Chondrocyte (in vitro differentiated cells): ENCODE data around the gene KCTD7. TPM values are rescaled to one million over a fixed set of nuclear protein-coding genes. Genes with fewer than 3 reads are reported as not detected.
"Not testable (repeated sequence)": the region's sequence is repeated elsewhere in the genome, so short reads cannot be mapped to it uniquely, and the experiment has no call there.

Source experiments
- DNase-seq: peaks from one replicate; pipeline ENCODE4 v3.0.0; 2021; ENCODE audit warnings: mixed read lengths, low spot score
- H3K27ac Mint-ChIP-seq: one replicate; pipeline ENCODE4 v1.8.0; 2021; ENCODE audit warnings: mild to moderate bottlenecking, moderate library complexity, mixed read lengths; ENCODE audit not compliant: unreplicated experiment
- H3K27me3 Mint-ChIP-seq: 2 replicates; pipeline ENCODE4 v1.8.0; 2021; ENCODE audit warnings: low read depth, mixed read lengths
- H3K36me3 Mint-ChIP-seq: 2 replicates; pipeline ENCODE4 v1.8.0; 2021; ENCODE audit warnings: low read depth, mixed read lengths
- H3K4me1 Mint-ChIP-seq: 2 replicates; pipeline ENCODE4 v1.8.0; 2021; ENCODE audit warnings: low read depth, mild to moderate bottlenecking, mixed read lengths
- H3K4me3 Mint-ChIP-seq: one replicate; pipeline ENCODE4 v1.8.0; 2021; ENCODE audit warnings: mild to moderate bottlenecking, moderate library complexity, mixed read lengths; ENCODE audit not compliant: unreplicated experiment
- H3K9me3 Mint-ChIP-seq: 2 replicates; pipeline ENCODE4 v1.8.0; 2021; ENCODE audit warnings: low read depth, mixed read lengths
- total RNA-seq: library from RNA; stranded (reverse); gene quantifications from 3 replicates; pipeline ENCODE4 v1.2.1, GENCODE V29; 2021
- TF ChIP-seq, protein P1 (sequence below): fragments of 200-600 bp; sonication (generic); IDR thresholded peaks from 2 replicates; pipeline ENCODE4 v1.5.0; 2021; ENCODE audit warnings: antibody characterized with exemption, mild to moderate bottlenecking, moderate library complexity

Gene KCTD7
- total RNA-seq, 1 donor from 2014 or later: 16.4 TPM

DNA sequence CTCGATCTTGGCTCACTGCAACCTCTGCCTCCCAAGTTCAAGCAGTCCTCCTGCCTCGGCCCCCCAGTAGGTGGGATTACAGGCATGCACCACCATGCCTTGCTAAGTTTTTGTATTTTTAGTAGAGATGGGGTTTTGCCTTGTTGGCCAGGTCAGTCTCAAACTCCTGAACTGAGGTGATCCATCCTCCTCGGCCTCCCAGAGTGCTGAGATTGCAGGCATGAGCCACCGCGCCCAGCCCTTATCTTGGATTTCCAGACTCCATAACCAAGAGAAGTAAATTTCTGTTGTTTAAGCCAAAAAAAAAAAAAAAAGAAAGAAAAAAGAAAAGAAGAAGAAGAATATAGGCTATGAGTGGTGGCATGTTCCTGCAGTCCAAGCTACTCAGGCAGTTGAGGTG is 58.5 kb downstream of the KCTD7 start:
- H3K27me3 Mint-ChIP-seq: no peaks in the 10 kb centered on the region
- TF ChIP-seq, protein P1, sequence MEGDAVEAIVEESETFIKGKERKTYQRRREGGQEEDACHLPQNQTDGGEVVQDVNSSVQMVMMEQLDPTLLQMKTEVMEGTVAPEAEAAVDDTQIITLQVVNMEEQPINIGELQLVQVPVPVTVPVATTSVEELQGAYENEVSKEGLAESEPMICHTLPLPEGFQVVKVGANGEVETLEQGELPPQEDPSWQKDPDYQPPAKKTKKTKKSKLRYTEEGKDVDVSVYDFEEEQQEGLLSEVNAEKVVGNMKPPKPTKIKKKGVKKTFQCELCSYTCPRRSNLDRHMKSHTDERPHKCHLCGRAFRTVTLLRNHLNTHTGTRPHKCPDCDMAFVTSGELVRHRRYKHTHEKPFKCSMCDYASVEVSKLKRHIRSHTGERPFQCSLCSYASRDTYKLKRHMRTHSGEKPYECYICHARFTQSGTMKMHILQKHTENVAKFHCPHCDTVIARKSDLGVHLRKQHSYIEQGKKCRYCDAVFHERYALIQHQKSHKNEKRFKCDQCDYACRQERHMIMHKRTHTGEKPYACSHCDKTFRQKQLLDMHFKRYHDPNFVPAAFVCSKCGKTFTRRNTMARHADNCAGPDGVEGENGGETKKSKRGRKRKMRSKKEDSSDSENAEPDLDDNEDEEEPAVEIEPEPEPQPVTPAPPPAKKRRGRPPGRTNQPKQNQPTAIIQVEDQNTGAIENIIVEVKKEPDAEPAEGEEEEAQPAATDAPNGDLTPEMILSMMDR: no peak
- H3K36me3 Mint-ChIP-seq: peaks cover 8% of the 10 kb centered on the region
- no peak for DNase-seq
- H3K4me3 Mint-ChIP-seq: no peak overlapping the region
- peaks cover 7% of the 10 kb centered on the region for H3K9me3 Mint-ChIP-seq
- peaks cover 13% of the 10 kb centered on the region for H3K4me1 Mint-ChIP-seq
- no peak overlapping the region for H3K27ac Mint-ChIP-seq

DNA sequence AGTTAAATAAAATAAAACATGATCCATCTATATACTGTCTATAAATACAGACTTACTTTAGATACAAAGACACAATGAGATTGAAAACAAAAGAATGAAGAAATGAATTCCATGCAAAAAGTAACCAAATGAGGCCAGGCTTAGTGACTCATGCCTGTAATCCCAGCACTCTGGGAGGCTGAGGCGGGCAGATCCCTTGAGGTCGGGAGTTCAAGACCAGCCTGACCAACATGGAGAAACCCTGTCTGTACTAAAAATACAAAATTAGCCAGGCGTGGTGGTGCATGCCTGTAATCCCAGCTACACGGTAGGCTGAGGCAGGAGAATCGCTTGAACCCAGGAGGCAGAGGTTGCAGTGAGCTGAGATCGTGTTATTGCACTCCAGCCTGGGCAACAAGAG is 59.0 kb downstream of the KCTD7 start:
- DNase-seq, H3K4me3 Mint-ChIP-seq, H3K27me3 Mint-ChIP-seq, H3K36me3 Mint-ChIP-seq, H3K9me3 Mint-ChIP-seq, H3K27ac Mint-ChIP-seq: not testable (repeated sequence)
- peaks cover 12% of the 10 kb centered on the region for H3K4me1 Mint-ChIP-seq

DNA sequence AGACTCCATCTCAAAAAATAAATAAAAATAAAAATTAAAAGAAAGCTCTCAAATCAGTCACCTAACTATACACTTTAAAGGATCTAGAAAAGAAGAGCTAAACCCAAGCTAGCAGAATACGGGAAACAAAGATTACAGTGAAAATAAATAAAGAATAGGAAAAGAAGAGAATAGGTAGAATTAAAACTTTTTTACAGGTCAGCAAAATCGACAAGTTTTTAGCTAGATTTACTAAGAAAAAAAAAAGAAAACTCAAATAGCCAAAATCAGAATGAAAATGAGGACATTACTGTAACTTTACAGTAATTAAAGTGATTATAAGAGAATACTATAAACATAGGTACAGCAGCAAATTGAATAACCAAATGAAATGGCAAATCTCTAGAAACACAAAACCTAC is 60.4 kb downstream of the KCTD7 start:
- TF ChIP-seq, protein P1: no peak
- no peaks in the 10 kb centered on the region for H3K4me1 Mint-ChIP-seq
- no peak overlapping the region for H3K4me3 Mint-ChIP-seq
- H3K9me3 Mint-ChIP-seq: peaks cover 7% of the 10 kb centered on the region
- H3K27ac Mint-ChIP-seq: no peak overlapping the region
- H3K27me3 Mint-ChIP-seq: no peaks in the 10 kb centered on the region
- no peak for DNase-seq
- peaks cover 9% of the 10 kb centered on the region for H3K36me3 Mint-ChIP-seq

DNA sequence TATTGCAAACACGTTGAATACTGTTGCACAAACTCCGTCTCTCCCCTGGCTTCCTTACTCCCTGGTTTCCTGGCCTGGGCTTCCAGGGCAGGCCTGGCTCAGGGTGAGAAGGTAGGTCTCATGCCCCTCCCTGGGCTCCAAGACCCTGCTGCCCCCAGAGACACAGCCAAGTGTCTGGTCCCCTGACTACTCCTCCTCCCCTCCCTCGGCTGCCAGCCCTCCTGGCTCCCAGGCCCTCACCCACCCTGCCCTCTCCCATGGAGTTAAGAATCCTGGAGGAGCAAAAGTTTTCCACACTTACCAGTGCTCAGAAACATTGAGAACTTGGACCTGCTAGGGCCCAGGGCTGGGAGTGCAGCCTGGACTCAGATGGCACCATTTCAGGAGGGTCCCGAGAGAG is 64.7 kb downstream of the KCTD7 start:
- DNase-seq: no peak
- TF ChIP-seq, protein P1: no peak
- Mint-ChIP-seq H3K4me1 (peaks cover 3% of the 10 kb centered on the region), H3K9me3 (peaks cover 3% of the 10 kb centered on the region), H3K27me3 (no peaks in the 10 kb centered on the region), H3K36me3 (peaks cover 10% of the 10 kb centered on the region), H3K27ac (no peak overlapping the region), H3K4me3 (no peak overlapping the region)

Other genes with a start within 250 kb of the KCTD7 start
- 26.8 to 29.5 TPM (median 27.9 TPM) in 3 replicates for gene RABGEF1, start 111.9 kb downstream of the KCTD7 start, total RNA-seq